22Rv1 (cell line): ENCODE data around the gene INPPL1.

Experiments
- CTCF ChIP-seq: fragments of 450-650 bp; IDR thresholded peaks from 2 replicates; pipeline ENCODE4 v1.5.1; 2017; ENCODE audit warnings: mild to moderate bottlenecking
- ZFX ChIP-seq: fragments of 450-650 bp; IDR thresholded peaks from 2 replicates; pipeline ENCODE4 v1.6.1; 2017; ENCODE audit warnings: antibody characterized with exemption, borderline replicate concordance

GRCh38 chr11:72257570-72257969 lies 33.0 kb downstream of the INPPL1 start:
- TF ChIP-seq CTCF = no peak
- TF ChIP-seq ZFX = no peak
